Mucosa of stomach (tissue), 1 donor: ENCODE data around the gene SLC35F1.

Experiments used
- H3K27me3 ChIP-seq: one replicate; pipeline ENCODE4 v1.7.0; 2013; ENCODE audit warnings: mild to moderate bottlenecking, low read length; ENCODE audit not compliant: control insufficient read depth, insufficient read depth
- H3K36me3 ChIP-seq: one replicate; pipeline ENCODE4 v1.7.0; 2013; ENCODE audit warnings: low read length; ENCODE audit not compliant: control insufficient read depth, insufficient read depth
- H3K4me1 ChIP-seq: one replicate; pipeline ENCODE4 v1.7.0; 2013; ENCODE audit warnings: mild to moderate bottlenecking, low read length; ENCODE audit not compliant: control insufficient read depth, insufficient read depth
- H3K4me3 ChIP-seq: one replicate; pipeline ENCODE4 v1.7.0; 2013; ENCODE audit warnings: low read length
- H3K9ac ChIP-seq: one replicate; pipeline ENCODE4 v1.7.0; 2013; ENCODE audit warnings: mild to moderate bottlenecking, low read length, moderate library complexity
- H3K9me3 ChIP-seq: one replicate; pipeline ENCODE4 v1.7.0; 2013; ENCODE audit warnings: mild to moderate bottlenecking, low read length, moderate library complexity; ENCODE audit not compliant: control insufficient read depth
- donor health status: Pancreatic carcinoma.

The SLC35F1 gene

GRCh38 chr6:118215269-118215668, 308.2 kb downstream of the SLC35F1 start:
- no peak overlapping the region for H3K9ac ChIP-seq
- no peak overlapping the region for H3K4me3 ChIP-seq
- H3K4me1 ChIP-seq = no peaks in the 10 kb centered on the region
- H3K27me3 ChIP-seq = no peaks in the 10 kb centered on the region
- H3K36me3 ChIP-seq = no peaks in the 10 kb centered on the region
- H3K9me3 ChIP-seq = no peaks in the 10 kb centered on the region

DNA sequence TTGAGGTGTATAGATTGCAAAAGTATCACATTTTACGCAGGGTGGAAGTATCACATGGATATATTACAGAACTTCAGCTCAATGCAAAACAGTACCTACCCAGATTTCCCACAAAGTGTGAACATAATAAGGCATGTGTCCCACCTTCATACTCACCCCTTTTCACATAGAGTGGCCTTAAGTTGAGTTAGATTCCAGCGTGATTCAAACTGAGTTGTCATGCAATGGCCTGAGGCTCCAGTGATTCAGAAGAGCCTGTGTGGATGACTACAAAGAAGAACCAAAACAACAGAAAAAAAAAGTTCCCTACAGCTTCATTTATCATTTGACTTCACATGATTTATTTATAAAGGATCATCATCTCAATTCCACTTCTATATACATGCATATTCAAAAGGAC, 309.7 kb downstream of the SLC35F1 start:
- Histone ChIP-seq H3K9me3 (no peaks in the 10 kb centered on the region), H3K4me3 (no peak overlapping the region), H3K27me3 (no peaks in the 10 kb centered on the region), H3K36me3 (no peaks in the 10 kb centered on the region), H3K4me1 (no peaks in the 10 kb centered on the region), H3K9ac (no peak overlapping the region)

GRCh38 chr6:118218156-118218555, 311.1 kb downstream of the SLC35F1 start:
- Histone ChIP-seq H3K4me3 (no peak overlapping the region), H3K36me3 (no peaks in the 10 kb centered on the region), H3K9me3 (no peaks in the 10 kb centered on the region), H3K9ac (no peak overlapping the region), H3K27me3 (no peaks in the 10 kb centered on the region), H3K4me1 (no peaks in the 10 kb centered on the region)

DNA sequence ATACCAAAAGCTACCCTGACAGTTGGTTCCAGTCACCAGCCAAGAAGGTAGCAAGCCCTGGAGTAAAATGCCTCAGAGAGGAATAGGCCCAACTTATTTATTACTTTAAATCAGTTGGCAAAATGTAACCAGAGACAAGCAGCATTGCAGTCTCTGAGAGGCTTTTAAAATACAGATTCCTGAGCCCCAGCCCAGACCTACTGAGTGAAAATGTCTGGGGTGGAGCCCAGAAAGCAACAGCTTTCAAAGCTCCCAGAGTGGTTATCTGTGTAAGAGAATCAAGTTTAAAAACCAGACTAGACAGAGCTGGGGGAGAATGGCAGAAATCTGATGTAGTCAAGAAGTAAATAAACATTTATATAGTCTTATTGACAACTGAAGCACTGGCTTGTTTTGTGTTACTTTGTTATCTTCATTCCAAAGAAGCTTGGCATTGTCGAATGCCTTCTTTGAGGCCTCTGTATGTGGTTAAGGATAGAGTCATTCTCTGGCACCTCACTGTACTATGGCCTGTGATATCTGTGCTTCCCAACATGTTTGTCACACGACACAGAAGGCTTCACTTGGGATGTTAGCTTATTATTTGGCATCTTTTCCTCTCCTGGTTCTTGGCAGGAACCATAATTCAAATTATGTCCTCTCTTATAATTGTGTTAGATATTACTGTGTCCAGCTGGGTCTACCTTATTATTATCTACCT, 313.5 kb downstream of the SLC35F1 start:
- Histone ChIP-seq H3K27me3 (no peaks in the 10 kb centered on the region), H3K9me3 (no peaks in the 10 kb centered on the region), H3K36me3 (no peaks in the 10 kb centered on the region), H3K4me3 (no peak overlapping the region), H3K4me1 (no peaks in the 10 kb centered on the region), H3K9ac (no peak overlapping the region)

DNA sequence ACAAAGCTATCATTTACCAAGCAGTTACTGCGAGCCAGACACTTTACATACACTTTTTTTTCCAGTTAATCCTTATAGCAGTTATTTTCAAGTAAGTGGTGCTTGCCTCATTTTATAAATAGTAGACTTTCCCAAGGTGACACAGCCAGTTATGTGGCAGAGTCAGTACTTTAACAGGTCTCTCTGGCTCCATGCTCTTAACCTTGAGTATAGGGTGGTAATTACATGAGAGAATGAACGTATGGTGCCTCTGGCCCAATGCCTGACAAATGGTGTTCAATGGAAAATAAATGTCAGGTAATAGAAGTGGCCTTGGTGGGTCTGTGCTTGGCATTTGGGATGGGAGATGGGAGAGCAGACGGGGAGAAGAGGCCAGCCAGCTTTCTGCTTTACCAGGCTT, 316.3 kb downstream of the SLC35F1 start:
- Histone ChIP-seq H3K9ac (no peak overlapping the region), H3K36me3 (no peaks in the 10 kb centered on the region), H3K4me1 (no peaks in the 10 kb centered on the region), H3K4me3 (no peak overlapping the region), H3K9me3 (no peaks in the 10 kb centered on the region), H3K27me3 (no peaks in the 10 kb centered on the region)

GRCh38 chr6:118228886-118229285, 321.8 kb downstream of the SLC35F1 start:
- H3K4me3 ChIP-seq = no peak overlapping the region

DNA sequence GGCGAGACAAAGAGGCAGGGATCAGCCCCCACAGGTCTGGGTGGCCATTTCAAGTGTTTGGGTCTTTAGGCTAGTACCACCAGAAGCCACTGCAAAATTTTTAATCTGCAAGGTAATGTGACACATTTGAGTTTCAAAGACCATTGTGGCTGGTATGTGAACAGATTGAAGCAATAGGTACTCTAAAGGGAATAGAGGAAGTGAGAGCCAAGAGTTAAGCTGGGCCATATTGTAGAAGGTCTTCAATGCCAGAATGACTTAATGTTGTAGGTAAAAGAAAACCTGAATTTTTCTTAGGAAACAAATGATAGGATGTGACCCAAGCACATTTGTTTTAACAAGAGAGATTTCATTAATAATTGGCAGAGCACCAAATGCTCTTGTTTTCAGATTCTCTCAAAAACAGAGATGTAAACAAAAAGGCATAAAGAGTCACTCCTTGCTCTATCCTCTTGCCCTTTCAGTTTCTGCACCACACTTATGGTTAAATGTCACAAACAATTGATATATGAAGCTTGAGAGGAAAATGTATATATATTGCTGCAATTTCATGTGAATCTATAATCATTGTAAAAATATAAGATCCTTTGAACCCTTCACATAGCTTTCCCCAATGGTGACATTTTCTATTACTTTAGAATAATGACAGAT, 333.9 kb downstream of the SLC35F1 start:
- Histone ChIP-seq H3K27me3 (no peaks in the 10 kb centered on the region), H3K9me3 (no peaks in the 10 kb centered on the region), H3K4me1 (no peaks in the 10 kb centered on the region), H3K36me3 (no peaks in the 10 kb centered on the region), H3K4me3 (no peak overlapping the region), H3K9ac (no peak overlapping the region)

More at GRCh38 chr6:118228886-118229285, 321.8 kb downstream of the SLC35F1 start:
- Histone ChIP-seq H3K27me3 (no peaks in the 10 kb centered on the region), H3K9me3 (no peaks in the 10 kb centered on the region), H3K9ac (no peak overlapping the region), H3K4me1 (no peaks in the 10 kb centered on the region), H3K36me3 (no peaks in the 10 kb centered on the region)

- Histone ChIP-seq H3K9me3 (no peaks in the 10 kb centered on the region), H3K9ac (no peak overlapping the region), H3K36me3 (no peaks in the 10 kb centered on the region), H3K4me3 (no peak overlapping the region), H3K27me3 (no peaks in the 10 kb centered on the region), H3K4me1 (no peaks in the 10 kb centered on the region)
Observed at GRCh38 chr6:118246406-118246805, 339.3 kb downstream of the SLC35F1 start.

DNA sequence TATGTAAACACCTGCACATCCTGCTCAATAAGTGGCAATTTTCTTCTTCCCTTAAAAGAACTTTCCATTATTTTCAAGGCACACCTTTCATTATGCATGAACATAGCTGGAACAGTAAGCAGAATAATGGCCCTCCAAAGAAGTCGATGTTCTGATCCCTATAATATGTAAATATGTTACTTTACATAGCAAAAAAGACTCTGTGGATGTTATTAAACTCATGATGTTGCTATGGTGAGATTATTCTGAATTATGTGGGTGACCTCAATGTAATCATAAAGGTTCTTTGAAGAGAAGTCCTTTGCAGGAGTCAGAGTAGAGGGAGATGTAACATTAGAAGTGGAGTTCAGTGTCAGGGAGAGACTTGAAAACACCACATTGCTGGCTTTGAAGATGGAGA, 341.1 kb downstream of the SLC35F1 start:
- H3K4me3 ChIP-seq = no peak overlapping the region
- no peaks in the 10 kb centered on the region for H3K4me1 ChIP-seq
- H3K9me3 ChIP-seq = no peaks in the 10 kb centered on the region
- no peaks in the 10 kb centered on the region for H3K36me3 ChIP-seq
- no peak overlapping the region for H3K9ac ChIP-seq
- H3K27me3 ChIP-seq = no peaks in the 10 kb centered on the region

DNA sequence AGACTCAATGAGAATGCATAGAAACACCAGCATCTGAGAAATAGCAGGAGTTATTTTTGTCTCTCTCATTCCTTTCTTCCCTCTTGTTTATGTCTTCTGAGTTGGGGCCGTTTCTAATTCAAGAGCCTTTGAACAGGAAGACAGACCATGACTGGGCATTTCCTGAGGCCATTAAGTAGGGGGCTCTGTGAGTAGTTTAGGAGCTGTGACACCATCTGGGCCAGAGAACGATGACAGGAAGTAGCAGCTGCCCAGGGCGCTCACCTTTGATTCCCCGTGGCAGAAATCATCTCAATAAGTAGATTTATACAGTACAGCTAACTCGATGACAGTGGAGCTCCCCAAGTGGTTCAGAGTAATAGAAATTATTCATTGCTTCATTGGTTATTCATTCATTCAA, 342.6 kb downstream of the SLC35F1 start:
- H3K27me3 ChIP-seq = no peaks in the 10 kb centered on the region
- no peaks in the 10 kb centered on the region for H3K4me1 ChIP-seq

DNA sequence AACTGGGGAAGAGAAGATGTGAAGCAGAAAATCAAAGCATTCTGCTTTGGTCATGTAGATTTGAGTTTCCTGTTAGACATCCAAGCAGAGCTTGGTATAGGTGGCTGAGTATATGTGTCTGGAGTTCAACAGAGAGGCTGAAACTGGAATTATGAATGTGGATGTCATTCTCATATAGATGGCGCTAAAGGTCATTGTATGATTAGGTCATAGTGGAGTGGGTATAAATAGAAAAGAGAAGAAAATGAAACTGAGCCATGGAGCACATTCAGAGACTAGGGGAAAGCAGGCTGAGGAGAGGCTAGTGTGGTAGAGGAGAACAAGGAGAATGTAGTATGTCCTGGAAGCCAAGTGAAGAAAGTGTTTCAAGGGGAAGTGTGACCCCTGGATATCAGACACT, 345.4 kb downstream of the SLC35F1 start:
- Histone ChIP-seq H3K4me1 (no peaks in the 10 kb centered on the region), H3K4me3 (no peak overlapping the region), H3K27me3 (no peaks in the 10 kb centered on the region), H3K9ac (no peak overlapping the region), H3K36me3 (no peaks in the 10 kb centered on the region), H3K9me3 (no peaks in the 10 kb centered on the region)

More for the DNA sequence above, 342.6 kb downstream of the SLC35F1 start:
- no peaks in the 10 kb centered on the region for H3K36me3 ChIP-seq
- H3K4me3 ChIP-seq = no peak overlapping the region
- H3K9me3 ChIP-seq = no peaks in the 10 kb centered on the region
- no peak overlapping the region for H3K9ac ChIP-seq

- Histone ChIP-seq H3K9me3 (no peaks in the 10 kb centered on the region), H3K36me3 (no peaks in the 10 kb centered on the region), H3K4me3 (no peak overlapping the region), H3K9ac (no peak overlapping the region), H3K4me1 (no peaks in the 10 kb centered on the region), H3K27me3 (no peaks in the 10 kb centered on the region)
Observed at GRCh38 chr6:118253741-118254140, 346.7 kb downstream of the SLC35F1 start.
